ENCODE measurements around the gene COL6A2. TPM values are rescaled to one million over a fixed set of nuclear protein-coding genes. Genes with fewer than 3 reads are reported as not detected.

The COL6A2 gene
- total RNA-seq (2022; extraction: Qiagen RNA extraction) = 13.8 to 17.6 TPM (median 14.9 TPM) in 5 replicates

DNA sequence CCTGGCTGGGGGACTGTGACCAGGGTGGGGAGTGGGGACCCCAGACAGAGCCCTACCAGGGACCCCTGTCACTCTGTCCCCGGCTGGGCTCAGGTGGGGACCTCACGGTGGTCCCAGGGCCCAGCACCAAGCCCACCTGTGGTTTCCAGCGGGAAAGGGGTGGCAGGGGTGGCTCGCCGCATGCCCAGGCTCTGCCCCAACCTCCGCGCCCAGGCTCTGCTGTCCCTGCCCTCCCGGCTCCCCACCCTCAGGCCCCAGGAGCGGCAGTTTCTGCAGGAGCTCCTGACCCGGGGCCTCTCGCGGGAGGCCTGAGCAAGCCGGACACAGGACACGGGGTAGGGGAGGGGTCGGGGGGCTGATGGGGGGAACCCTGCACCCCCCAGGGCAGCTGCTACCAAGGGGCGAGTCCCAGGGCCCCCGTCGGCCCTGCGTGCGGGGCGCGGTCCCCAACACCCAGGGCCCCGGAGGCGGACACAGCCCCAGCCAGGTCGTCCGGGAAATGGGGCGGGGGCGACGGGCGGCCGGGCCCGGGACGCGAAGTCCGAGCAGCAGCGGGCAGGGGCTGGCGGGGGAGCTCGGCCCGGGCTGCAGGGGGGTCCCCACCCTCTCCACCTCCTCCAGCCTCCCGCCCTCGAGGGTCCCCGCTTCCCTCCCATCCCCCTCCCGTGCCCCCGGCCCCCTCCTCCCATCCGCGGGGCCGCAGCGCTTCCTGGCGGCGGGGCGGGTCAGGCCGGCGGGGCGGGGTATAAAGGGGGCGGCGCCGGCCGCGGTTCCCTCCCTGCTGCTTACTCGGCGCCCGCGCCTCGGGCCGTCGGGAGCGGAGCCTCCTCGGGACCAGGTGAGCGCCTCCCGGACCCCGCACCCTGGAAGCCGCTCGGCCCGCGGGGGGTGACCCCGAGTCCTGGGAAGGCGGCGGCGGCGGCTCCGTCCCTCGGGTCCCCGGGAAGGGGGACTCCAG, at the start of gene COL6A2:
Gene COL6A2 (plus strand): TSS at position 777 of the 958 bp plus-strand sequence.

DNA sequence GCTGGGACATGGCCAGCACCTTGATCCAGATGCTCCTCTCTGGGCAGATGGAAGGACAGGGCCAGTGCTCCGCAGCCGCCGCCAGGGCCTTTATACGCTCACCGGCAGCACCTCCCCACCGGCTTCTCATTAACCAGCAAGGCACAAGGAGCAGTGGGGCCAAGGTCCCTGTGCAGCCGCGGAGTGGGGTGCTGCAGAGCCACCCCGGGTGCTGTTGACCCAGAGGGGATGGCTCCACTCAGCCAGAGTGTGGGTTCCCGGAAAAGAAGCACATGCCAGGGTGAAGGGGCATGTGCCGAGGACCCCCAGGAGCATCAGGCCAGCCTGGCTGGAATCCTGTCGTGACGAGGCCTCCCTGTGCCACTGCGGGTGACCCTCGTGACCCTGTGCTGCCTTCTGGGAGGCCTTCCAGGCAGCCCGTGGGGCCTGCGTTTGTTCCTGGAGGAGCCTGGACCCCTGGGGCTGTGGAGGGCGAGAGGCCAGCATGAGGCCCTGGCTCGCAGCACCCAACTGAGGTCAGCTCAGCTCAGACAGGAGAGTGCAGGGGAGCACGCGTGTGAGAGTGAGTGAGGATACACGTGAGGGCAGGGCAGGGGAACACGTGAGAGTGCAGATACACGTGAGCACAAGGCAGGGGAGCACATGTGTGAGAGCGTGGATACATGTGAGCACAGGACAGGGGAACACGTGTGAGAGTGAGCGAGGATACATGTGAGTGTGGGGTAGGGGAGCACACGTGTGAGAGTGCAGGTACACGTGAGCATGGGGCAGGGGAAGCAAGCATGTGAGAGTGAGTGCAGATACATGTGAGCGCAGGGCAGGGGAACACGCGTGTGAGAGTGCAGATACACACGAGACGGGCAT, 57.8 kb downstream of the COL6A2 start, which contains the start of gene FTCD:
Gene FTCD (minus strand): TSS at position 66 of the 864 bp plus-strand sequence. CDS start 56 bp downstream, at position 10.

Other genes starting within 250 kb of the COL6A2 start
- gene COL6A1, start 116.3 kb upstream of the COL6A2 start, total RNA-seq (2022; extraction: Qiagen RNA extraction) = 15.9 to 22.6 TPM (median 19.6 TPM) in 5 replicates
- gene FTCD, start 57.5 kb downstream of the COL6A2 start, total RNA-seq (2022; extraction: Qiagen RNA extraction) = 0.12 TPM in 1 of 5 replicates, not detected in the others
- 0.06 to 0.10 TPM (median 0.07 TPM) in 3 of 5 replicates, not detected in the others for gene SPATC1L, start 86.3 kb downstream of the COL6A2 start, total RNA-seq (2022; extraction: Qiagen RNA extraction)
- 10.2 to 14.2 TPM (median 13.0 TPM) in 5 replicates for gene LSS, start 130.7 kb downstream of the COL6A2 start, total RNA-seq (2022; extraction: Qiagen RNA extraction)
- 30.5 to 45.3 TPM (median 44.1 TPM) in 5 replicates for gene MCM3AP, start 187.5 kb downstream of the COL6A2 start, total RNA-seq (2022; extraction: Qiagen RNA extraction)
- 26.6 to 31.8 TPM (median 27.8 TPM) in 5 replicates for gene YBEY, start 188.2 kb downstream of the COL6A2 start, total RNA-seq (2022; extraction: Qiagen RNA extraction)
- 3.4 to 7.1 TPM (median 5.2 TPM) in 5 replicates for gene C21orf58, start 225.8 kb downstream of the COL6A2 start, total RNA-seq (2022; extraction: Qiagen RNA extraction)
- gene PCNT, start 226.0 kb downstream of the COL6A2 start, total RNA-seq (2022; extraction: Qiagen RNA extraction) = 14.0 to 17.1 TPM (median 14.6 TPM) in 5 replicates